Transverse colon (tissue), 4 donors: Measurements from ENCODE around the gene EVC.
"Not testable (repeated sequence)": the region's sequence is repeated elsewhere in the genome, so short reads cannot be mapped to it uniquely, and the experiment has no call there.

ENCODE experiments used
- EP300 ChIP-seq: sonication (generic); formaldehyde crosslinking; IDR thresholded peaks from one replicate; pipeline ENCODE4 v1.6.1; 2017; ENCODE audit warnings: antibody characterized with exemption, low read depth
- POLR2A ChIP-seq: fragments of 450-650 bp; IDR thresholded peaks from one replicate; pipeline ENCODE4 v1.6.1; 2016; ENCODE audit warnings: antibody characterized with exemption, mild to moderate bottlenecking, moderate library complexity
- POLR2AphosphoS5 ChIP-seq, 3 donors: sonication (generic); formaldehyde crosslinking; IDR thresholded peaks; one replicate each; pipeline ENCODE4 v1.6.1; 2016; ENCODE audit warnings: antibody characterized with exemption in 3 of 3
- TF ChIP-seq, protein P1 (sequence below), 5 experiments: fragments of 200-600 bp in 3 of 5; fragments of 450-650 bp in 2 of 5; sonication (generic) in 3 of 5; IDR thresholded peaks; 1 replicate in 2 of 5; 2 replicates in 3 of 5; pipeline ENCODE4 v1.5.1; 2016 to 2017; ENCODE audit warnings: antibody characterized with exemption in 5 of 5, inconsistent platforms in 3 of 5, mild to moderate bottlenecking in 2 of 5, moderate library complexity in 1 of 5

DNA sequence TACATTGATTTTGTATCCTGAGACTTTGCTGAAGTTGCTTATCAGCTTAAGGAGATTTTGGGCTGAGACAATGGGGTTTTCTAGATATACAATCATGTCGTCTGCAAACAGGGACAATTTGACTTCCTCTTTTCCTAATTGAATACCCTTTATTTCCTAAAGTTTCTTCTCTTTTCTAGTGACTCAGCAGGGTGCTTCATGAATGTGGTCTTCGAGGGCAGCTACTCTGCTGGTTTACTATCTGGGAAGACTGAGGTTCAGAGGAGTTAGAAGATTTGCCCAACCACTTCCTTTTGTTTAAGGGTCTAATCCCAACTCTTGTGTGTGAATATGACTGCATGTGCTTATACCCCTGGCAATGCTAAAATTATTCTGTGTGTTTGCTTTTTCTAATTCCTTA is 17.4 kb downstream of the EVC start:
- TF ChIP-seq, protein P1, sequence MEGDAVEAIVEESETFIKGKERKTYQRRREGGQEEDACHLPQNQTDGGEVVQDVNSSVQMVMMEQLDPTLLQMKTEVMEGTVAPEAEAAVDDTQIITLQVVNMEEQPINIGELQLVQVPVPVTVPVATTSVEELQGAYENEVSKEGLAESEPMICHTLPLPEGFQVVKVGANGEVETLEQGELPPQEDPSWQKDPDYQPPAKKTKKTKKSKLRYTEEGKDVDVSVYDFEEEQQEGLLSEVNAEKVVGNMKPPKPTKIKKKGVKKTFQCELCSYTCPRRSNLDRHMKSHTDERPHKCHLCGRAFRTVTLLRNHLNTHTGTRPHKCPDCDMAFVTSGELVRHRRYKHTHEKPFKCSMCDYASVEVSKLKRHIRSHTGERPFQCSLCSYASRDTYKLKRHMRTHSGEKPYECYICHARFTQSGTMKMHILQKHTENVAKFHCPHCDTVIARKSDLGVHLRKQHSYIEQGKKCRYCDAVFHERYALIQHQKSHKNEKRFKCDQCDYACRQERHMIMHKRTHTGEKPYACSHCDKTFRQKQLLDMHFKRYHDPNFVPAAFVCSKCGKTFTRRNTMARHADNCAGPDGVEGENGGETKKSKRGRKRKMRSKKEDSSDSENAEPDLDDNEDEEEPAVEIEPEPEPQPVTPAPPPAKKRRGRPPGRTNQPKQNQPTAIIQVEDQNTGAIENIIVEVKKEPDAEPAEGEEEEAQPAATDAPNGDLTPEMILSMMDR (IDR thresholded peaks at IDR 0.05), result not testable (repeated sequence)
- TF ChIP-seq POLR2A; EP300; POLR2AphosphoS5 (IDR thresholded peaks at IDR 0.05): not testable (repeated sequence)
